Measurements from ENCODE around the gene SH2D2A. TPM values are rescaled to one million over a fixed set of nuclear protein-coding genes. Genes with fewer than 3 reads are reported as not detected.

Gene SH2D2A
- total RNA-seq: 10 to 100 TPM; 86.0 to 89.2 TPM

- Mint-ChIP-seq H3K4me3 (peak within 1 kb of the TSS; percentile 90), H3K36me3 (peaks cover 32% of the 10 kb centered on the region), H3K27ac (peak within 1 kb of the TSS; percentile 100), H3K27me3 (no peaks in the 10 kb centered on the region), H3K9me3 (no peaks in the 10 kb centered on the region), H3K4me1 (peaks cover 48% of the 10 kb centered on the region)
- ATAC-seq (ENCODE audit: low read depth) (peak; percentile 89), DNase-seq (peak; percentile 88)
- POLR2A ChIA-PET: interaction anchor here (0.5 to 3.3 kb wide), 10 partner anchors 9 to 88 kb away, joined by 3 to 30 read pairs (median 5); partner anchors contain the start of genes INSRR, ISG20L2, METTL25B and MRPL24
These were observed at the start of gene SH2D2A for GRCh38 chr1:156816561-156817328. SH2D2A (minus strand) TSS chr1:156816848; CDS start chr1:156816708, 140 bp downstream.

- H3K4me3 Mint-ChIP-seq: peak overlapping the region; percentile 70
- DNase-seq (no peak), ATAC-seq (ENCODE audit: low read depth) (peak; percentile 3)
- peaks cover 2% of the 10 kb centered on the region for H3K36me3 Mint-ChIP-seq
- POLR2A ChIA-PET: interaction anchor here (0.8 to 1.3 kb wide), 3 partner anchors 16 to 59 kb away, joined by 3 to 5 read pairs (median 3); no protein-coding TSS in a partner anchor
- H3K27me3 Mint-ChIP-seq: peaks cover 10% of the 10 kb centered on the region
- no peaks in the 10 kb centered on the region for H3K9me3 Mint-ChIP-seq
- H3K27ac Mint-ChIP-seq: peak overlapping the region; percentile 89
- H3K4me1 Mint-ChIP-seq: peaks cover 57% of the 10 kb centered on the region
These were observed 49.2 kb upstream of the SH2D2A start for GRCh38 chr1:156865865-156866248.

GRCh38 chr1:156865258-156865657, 48.6 kb upstream of the SH2D2A start:
- Mint-ChIP-seq H3K4me3 (peak overlapping the region; percentile 70), H3K36me3 (peaks cover 2% of the 10 kb centered on the region), H3K27me3 (peaks cover 12% of the 10 kb centered on the region), H3K9me3 (no peaks in the 10 kb centered on the region), H3K4me1 (peaks cover 59% of the 10 kb centered on the region), H3K27ac (peak overlapping the region; percentile 89)
- POLR2A ChIA-PET: interaction anchor here (0.6 to 1.3 kb wide), 2 partner anchors 28 to 90 kb away, joined by 4 to 5 read pairs; no protein-coding TSS in a partner anchor
- DNase-seq (no peak), ATAC-seq (ENCODE audit: low read depth) (no peak)

- H3K36me3 Mint-ChIP-seq: peaks cover 2% of the 10 kb centered on the region
- H3K4me3 Mint-ChIP-seq: peak overlapping the region; percentile 70
- H3K9me3 Mint-ChIP-seq: no peaks in the 10 kb centered on the region
- peaks cover 58% of the 10 kb centered on the region for H3K4me1 Mint-ChIP-seq
- H3K27me3 Mint-ChIP-seq: peaks cover 15% of the 10 kb centered on the region
- POLR2A ChIA-PET: interaction anchor here (0.6 kb wide), 1 partner anchor 89 kb away, joined by 4 read pairs; no protein-coding TSS in a partner anchor
- H3K27ac Mint-ChIP-seq: peak overlapping the region; percentile 89
- DNase-seq: no peak
- no peak for ATAC-seq (ENCODE audit: low read depth)
These were observed 48.1 kb upstream of the SH2D2A start for GRCh38 chr1:156864796-156865195.

GRCh38 chr1:156863631-156864030, 47.0 kb upstream of the SH2D2A start:
- Mint-ChIP-seq H3K36me3 (peaks cover 2% of the 10 kb centered on the region), H3K27me3 (peaks cover 22% of the 10 kb centered on the region), H3K4me3 (peak overlapping the region; percentile 78), H3K9me3 (no peaks in the 10 kb centered on the region), H3K4me1 (peaks cover 64% of the 10 kb centered on the region), H3K27ac (peak overlapping the region; percentile 89)
- DNase-seq: no peak
- no peak for ATAC-seq (ENCODE audit: low read depth)
- POLR2A ChIA-PET: interaction anchor here (6.7 kb wide), 1 partner anchor 15 kb away, joined by 54 read pairs; no protein-coding TSS in a partner anchor

GRCh38 chr1:156862997-156863599, 46.5 kb upstream of the SH2D2A start:
- peaks cover 28% of the 10 kb centered on the region for H3K27me3 Mint-ChIP-seq
- peak overlapping the region; percentile 89 for H3K27ac Mint-ChIP-seq
- ATAC-seq (ENCODE audit: low read depth): peak; percentile 15
- POLR2A ChIA-PET: interaction anchor here (0.8 to 6.7 kb wide), 5 partner anchors 12 to 54 kb away, joined by 3 to 54 read pairs (median 5); no protein-coding TSS in a partner anchor
- peaks cover 2% of the 10 kb centered on the region for H3K36me3 Mint-ChIP-seq
- peak overlapping the region; percentile 78 for H3K4me3 Mint-ChIP-seq
- peaks cover 64% of the 10 kb centered on the region for H3K4me1 Mint-ChIP-seq
- DNase-seq: no peak
- no peaks in the 10 kb centered on the region for H3K9me3 Mint-ChIP-seq

- no peak for DNase-seq
- POLR2A ChIA-PET: interaction anchor here (0.6 to 6.7 kb wide), 9 partner anchors 12 to 95 kb away, joined by 3 to 54 read pairs (median 7); partner anchors contain the start of genes PRCC and SH2D2A
- H3K9me3 Mint-ChIP-seq: no peaks in the 10 kb centered on the region
- H3K27me3 Mint-ChIP-seq: peaks cover 33% of the 10 kb centered on the region
- peaks cover 2% of the 10 kb centered on the region for H3K36me3 Mint-ChIP-seq
- peak overlapping the region; percentile 78 for H3K4me3 Mint-ChIP-seq
- H3K4me1 Mint-ChIP-seq: peaks cover 60% of the 10 kb centered on the region
- H3K27ac Mint-ChIP-seq: peak overlapping the region; percentile 89
- no peak for ATAC-seq (ENCODE audit: low read depth)
These were observed 45.9 kb upstream of the SH2D2A start for GRCh38 chr1:156862584-156862983.

GRCh38 chr1:156860628-156861423, 44.2 kb upstream of the SH2D2A start, which contains the start of gene NTRK1:
NTRK1 (plus strand) TSS chr1:156860865; CDS start chr1:156860935, 70 bp downstream.
- no peaks in the 10 kb centered on the region for H3K9me3 Mint-ChIP-seq
- H3K27ac Mint-ChIP-seq: peak within 1 kb of the TSS; percentile 58
- peaks cover 2% of the 10 kb centered on the region for H3K36me3 Mint-ChIP-seq
- POLR2A ChIA-PET: interaction anchor here (0.5 to 6.7 kb wide), 19 partner anchors 8 to 337 kb away, joined by 3 to 54 read pairs (median 8); partner anchors contain the start of genes HDGF, ISG20L2, METTL25B and MRPL24
- H3K4me1 Mint-ChIP-seq: peaks cover 50% of the 10 kb centered on the region
- peak; percentile 79 for ATAC-seq (ENCODE audit: low read depth)
- H3K27me3 Mint-ChIP-seq: peaks cover 40% of the 10 kb centered on the region
- H3K4me3 Mint-ChIP-seq: peak within 1 kb of the TSS; percentile 85
- DNase-seq: peak; percentile 75

- Mint-ChIP-seq H3K9me3 (no peaks in the 10 kb centered on the region), H3K4me1 (peaks cover 43% of the 10 kb centered on the region), H3K36me3 (peaks cover 2% of the 10 kb centered on the region), H3K27ac (peak overlapping the region; percentile 58), H3K27me3 (peaks cover 37% of the 10 kb centered on the region), H3K4me3 (peak overlapping the region; percentile 85)
- DNase-seq: peak; percentile 80
- ATAC-seq (ENCODE audit: low read depth): peak; percentile 40
- POLR2A ChIA-PET: interaction anchor here (0.5 to 6.7 kb wide), 17 partner anchors 12 to 337 kb away, joined by 3 to 54 read pairs (median 9); partner anchors contain the start of genes ISG20L2, METTL25B, PEAR1 and PRCC
These were observed 43.5 kb upstream of the SH2D2A start for GRCh38 chr1:156860113-156860627.

- ATAC-seq (ENCODE audit: low read depth): peak; percentile 12
These were observed 43.0 kb upstream of the SH2D2A start for GRCh38 chr1:156859523-156860112.

GRCh38 chr1:156858959-156859522, 42.4 kb upstream of the SH2D2A start, which contains the start of gene INSRR:
INSRR (minus strand) TSS chr1:156859117; CDS start chr1:156858621, 496 bp downstream.
- Mint-ChIP-seq H3K27me3 (peaks cover 37% of the 10 kb centered on the region), H3K36me3 (peaks cover 2% of the 10 kb centered on the region), H3K27ac (no peak within 1 kb of the TSS), H3K9me3 (no peaks in the 10 kb centered on the region), H3K4me3 (peak within 1 kb of the TSS; percentile 85), H3K4me1 (peaks cover 35% of the 10 kb centered on the region)
- no peak for DNase-seq
- POLR2A ChIA-PET: interaction anchor here (0.9 to 6.7 kb wide), 12 partner anchors 10 to 133 kb away, joined by 3 to 54 read pairs (median 16); partner anchors contain the start of genes ISG20L2, METTL25B, PEAR1 and SH2D2A
- no peak for ATAC-seq (ENCODE audit: low read depth)

More at GRCh38 chr1:156859523-156860112, 43.0 kb upstream of the SH2D2A start:
- H3K27me3 Mint-ChIP-seq: peaks cover 37% of the 10 kb centered on the region
- H3K36me3 Mint-ChIP-seq: peaks cover 2% of the 10 kb centered on the region
- H3K9me3 Mint-ChIP-seq: no peaks in the 10 kb centered on the region
- peaks cover 39% of the 10 kb centered on the region for H3K4me1 Mint-ChIP-seq
- peak; percentile 57 for DNase-seq
- POLR2A ChIA-PET: interaction anchor here (0.5 to 6.7 kb wide), 17 partner anchors 11 to 336 kb away, joined by 3 to 54 read pairs (median 9); partner anchors contain the start of genes ISG20L2, METTL25B, PEAR1 and PRCC
- no peak overlapping the region for H3K27ac Mint-ChIP-seq
- H3K4me3 Mint-ChIP-seq: peak overlapping the region; percentile 85

Data from activated naive CD8-positive, alpha-beta T cell treated with anti-CD3 and anti-CD28 coated beads, Interleukin-2, amount 10 ng/mL, durations not matched to agents 7 days and 5 days (primary cell).